Right renal pelvis (tissue), 4 donors: ENCODE results near the gene B9D2. TPM values are rescaled to one million over a fixed set of nuclear protein-coding genes. Genes with fewer than 3 reads are reported as not detected.

Source experiments
- DNase-seq, 4 donors: peaks; one replicate each; pipeline ENCODE4 v3.0.0-alpha.2; 2013; ENCODE audit warnings: low read depth in 4 of 4, low spot score in 3 of 4, missing footprints in 1 of 4
- polyA plus RNA-seq, 4 donors: library from polyadenylated mRNA; unstranded; fragments of 120-200 nt; gene quantifications; one replicate each; pipeline ENCODE4 v1.2.1, GENCODE V29; 2013; ENCODE audit not compliant: insufficient read length in 4 of 4

The B9D2 gene
- polyA plus RNA-seq, 4 donors, result 5.8 to 10.1 (median 6.3) TPM

GRCh38 chr19:41330481-41330880, 33.5 kb downstream of the B9D2 start:
- DNase-seq, result no peak

GRCh38 chr19:41328842-41329225, 35.1 kb downstream of the B9D2 start:
- no peak for DNase-seq

GRCh38 chr19:41328157-41328841, 35.6 kb downstream of the B9D2 start:
- no peak for DNase-seq

- no peak for DNase-seq
Measured at GRCh38 chr19:41327576-41328156, 36.3 kb downstream of the B9D2 start.

- no peak for DNase-seq
Measured at GRCh38 chr19:41327076-41327575, 36.8 kb downstream of the B9D2 start.

- DNase-seq, result no peak
Measured at GRCh38 chr19:41325947-41326706, 37.8 kb downstream of the B9D2 start.

GRCh38 chr19:41325640-41325946, 38.4 kb downstream of the B9D2 start:
- no peak for DNase-seq

- no peak for DNase-seq
Measured at GRCh38 chr19:41324921-41325639, 38.9 kb downstream of the B9D2 start.

GRCh38 chr19:41324231-41324702, 39.7 kb downstream of the B9D2 start:
- DNase-seq, result no peak

GRCh38 chr19:41323430-41324125, 40.4 kb downstream of the B9D2 start:
- no peak for DNase-seq

GRCh38 chr19:41323023-41323422, 40.9 kb downstream of the B9D2 start:
- DNase-seq, result no peak

GRCh38 chr19:41322451-41322850, 41.5 kb downstream of the B9D2 start:
- no peak for DNase-seq

GRCh38 chr19:41321600-41322270, 42.2 kb downstream of the B9D2 start:
- DNase-seq, result no peak

- DNase-seq, result no peak
Measured at GRCh38 chr19:41321204-41321599, 42.7 kb downstream of the B9D2 start.

- no peak for DNase-seq
Measured at GRCh38 chr19:41320568-41320967, 43.4 kb downstream of the B9D2 start.

- DNase-seq, result no peak
Measured at GRCh38 chr19:41320185-41320518, 43.8 kb downstream of the B9D2 start.

GRCh38 chr19:41319500-41320184, 44.3 kb downstream of the B9D2 start:
- DNase-seq, result no peak

- no peak for DNase-seq
Measured at GRCh38 chr19:41318696-41319499, 45.1 kb downstream of the B9D2 start.
